ENCODE results near the gene SRRD.
A peak's percentile ranks its signal among the peaks of the same experiment; 100 is the strongest.

The SRRD gene

DNA sequence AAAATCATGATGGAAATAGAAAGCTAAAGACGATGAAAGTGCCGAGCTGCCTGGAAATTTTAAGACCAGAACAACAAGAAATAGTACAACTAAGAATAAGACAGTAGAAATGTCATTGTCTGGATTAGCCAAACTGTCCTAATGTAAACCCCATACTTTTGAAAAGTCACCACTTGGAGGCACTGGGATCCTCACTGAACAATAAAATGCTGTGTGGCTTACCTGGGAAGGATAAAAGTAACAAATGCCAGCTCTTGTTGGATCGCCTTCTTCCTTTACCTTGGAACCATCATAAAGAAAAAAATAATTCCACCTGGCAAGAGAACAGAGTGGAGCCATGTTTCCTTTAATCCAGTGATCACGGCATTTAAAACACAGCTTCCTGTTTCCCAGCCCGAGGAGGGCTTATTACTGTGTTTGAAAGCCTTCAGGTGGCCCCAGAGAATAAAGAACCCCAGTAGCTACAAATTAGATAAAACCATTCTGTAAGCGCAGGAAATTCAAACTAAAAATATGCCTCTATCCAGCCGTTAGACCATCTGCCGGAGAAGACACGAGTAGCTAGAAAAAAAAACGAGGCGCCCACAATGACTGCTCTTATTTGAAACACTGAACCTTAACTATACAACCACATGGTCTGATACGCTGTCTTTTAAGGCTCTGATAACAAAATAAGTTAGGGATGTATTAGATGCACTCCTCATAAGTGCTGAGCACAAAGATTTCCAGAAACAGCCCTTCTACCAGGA is 4.5 kb upstream of the SRRD start:
- peak overlapping the region; percentile 51 to 85 (median 62) for H3K27ac Mint-ChIP-seq
- H3K9me3 Mint-ChIP-seq: no peaks in the 10 kb centered on the region
- peak overlapping the region; percentile 31 to 68 (median 52) for H3K4me3 Mint-ChIP-seq
- no peaks in the 10 kb centered on the region for H3K27me3 Mint-ChIP-seq (ENCODE audit: low read depth)
- TF ChIP-seq, protein P1, sequence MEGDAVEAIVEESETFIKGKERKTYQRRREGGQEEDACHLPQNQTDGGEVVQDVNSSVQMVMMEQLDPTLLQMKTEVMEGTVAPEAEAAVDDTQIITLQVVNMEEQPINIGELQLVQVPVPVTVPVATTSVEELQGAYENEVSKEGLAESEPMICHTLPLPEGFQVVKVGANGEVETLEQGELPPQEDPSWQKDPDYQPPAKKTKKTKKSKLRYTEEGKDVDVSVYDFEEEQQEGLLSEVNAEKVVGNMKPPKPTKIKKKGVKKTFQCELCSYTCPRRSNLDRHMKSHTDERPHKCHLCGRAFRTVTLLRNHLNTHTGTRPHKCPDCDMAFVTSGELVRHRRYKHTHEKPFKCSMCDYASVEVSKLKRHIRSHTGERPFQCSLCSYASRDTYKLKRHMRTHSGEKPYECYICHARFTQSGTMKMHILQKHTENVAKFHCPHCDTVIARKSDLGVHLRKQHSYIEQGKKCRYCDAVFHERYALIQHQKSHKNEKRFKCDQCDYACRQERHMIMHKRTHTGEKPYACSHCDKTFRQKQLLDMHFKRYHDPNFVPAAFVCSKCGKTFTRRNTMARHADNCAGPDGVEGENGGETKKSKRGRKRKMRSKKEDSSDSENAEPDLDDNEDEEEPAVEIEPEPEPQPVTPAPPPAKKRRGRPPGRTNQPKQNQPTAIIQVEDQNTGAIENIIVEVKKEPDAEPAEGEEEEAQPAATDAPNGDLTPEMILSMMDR (IDR thresholded peaks at IDR 0.05; ENCODE audit: unreplicated experiment in 3 of 3): no peak
- peaks cover 33% of the 10 kb centered on the region for H3K36me3 Mint-ChIP-seq (ENCODE audit: low read depth)
- H3K4me1 Mint-ChIP-seq: peaks cover 51% of the 10 kb centered on the region

DNA sequence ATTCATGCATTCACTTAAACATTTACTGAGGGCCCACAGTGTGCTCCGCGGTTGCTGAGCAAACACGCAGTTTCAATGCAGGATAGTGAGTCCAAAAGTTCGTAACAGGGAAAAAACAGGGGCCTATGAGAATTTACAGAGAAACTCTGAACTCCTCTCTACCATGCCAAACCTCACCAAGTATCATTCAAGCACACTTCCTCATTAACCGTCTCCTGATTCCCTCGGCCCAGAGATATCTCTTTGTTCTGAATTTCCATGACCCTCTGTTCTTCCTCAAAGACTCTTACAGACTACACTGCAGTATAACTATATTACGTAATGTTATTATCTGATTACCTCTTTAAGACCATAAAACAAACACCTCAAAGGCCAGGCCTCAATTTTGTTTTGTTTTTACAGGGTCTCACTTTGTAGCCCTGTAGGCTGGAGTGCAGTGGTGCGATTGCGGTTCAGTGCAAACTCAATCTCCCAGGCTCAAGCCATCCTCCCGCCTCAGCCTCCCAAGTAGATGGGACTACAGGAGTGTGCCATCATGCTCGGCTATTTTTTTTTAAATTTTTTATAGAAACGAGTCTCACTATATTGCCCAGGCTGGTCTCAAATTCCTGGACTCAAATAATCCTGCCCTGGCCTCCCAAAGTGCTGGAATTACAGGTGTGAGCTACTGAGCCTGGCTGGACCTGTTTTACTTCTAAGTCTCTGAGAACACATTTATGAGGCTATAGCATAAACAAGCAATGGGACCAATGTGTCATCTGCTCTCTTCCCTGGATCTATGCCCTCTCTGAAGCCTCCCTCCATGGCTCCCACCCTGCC is 3.7 kb upstream of the SRRD start:
- TF ChIP-seq, protein P1 (IDR thresholded peaks at IDR 0.05; ENCODE audit: unreplicated experiment in 3 of 3): no peak
- Mint-ChIP-seq H3K36me3 (ENCODE audit: low read depth) (peaks cover 27% of the 10 kb centered on the region), H3K27ac (peak overlapping the region; percentile 51 to 85 (median 62)), H3K27me3 (ENCODE audit: low read depth) (no peaks in the 10 kb centered on the region), H3K9me3 (no peaks in the 10 kb centered on the region), H3K4me3 (peak overlapping the region; percentile 31 to 68 (median 52)), H3K4me1 (peaks cover 59% of the 10 kb centered on the region)

DNA sequence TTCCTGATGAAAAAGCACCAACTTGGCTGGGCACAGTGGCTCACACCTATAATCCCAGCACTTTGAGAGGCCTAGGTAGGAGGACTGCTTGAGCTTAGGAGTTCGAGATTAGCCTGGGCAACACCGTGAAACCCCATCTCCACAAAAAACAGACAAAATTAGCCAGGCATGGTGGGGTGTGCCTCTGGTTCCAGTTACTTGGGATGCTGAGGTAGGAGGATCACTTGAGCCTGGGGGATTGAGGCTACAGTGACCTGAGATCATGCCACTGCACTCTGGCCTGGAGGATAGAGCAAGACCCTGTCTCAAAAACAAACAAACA is 3.1 kb upstream of the SRRD start:
- no peak overlapping the region for H3K27ac Mint-ChIP-seq
- peaks cover 26% of the 10 kb centered on the region for H3K36me3 Mint-ChIP-seq (ENCODE audit: low read depth)
- TF ChIP-seq, protein P1 (IDR thresholded peaks at IDR 0.05; ENCODE audit: unreplicated experiment in 3 of 3): no peak
- peaks cover 64% of the 10 kb centered on the region for H3K4me1 Mint-ChIP-seq
- H3K9me3 Mint-ChIP-seq: no peaks in the 10 kb centered on the region
- peak overlapping the region; percentile 12 to 19 (median 17) for H3K4me3 Mint-ChIP-seq
- H3K27me3 Mint-ChIP-seq (ENCODE audit: low read depth): no peaks in the 10 kb centered on the region

DNA sequence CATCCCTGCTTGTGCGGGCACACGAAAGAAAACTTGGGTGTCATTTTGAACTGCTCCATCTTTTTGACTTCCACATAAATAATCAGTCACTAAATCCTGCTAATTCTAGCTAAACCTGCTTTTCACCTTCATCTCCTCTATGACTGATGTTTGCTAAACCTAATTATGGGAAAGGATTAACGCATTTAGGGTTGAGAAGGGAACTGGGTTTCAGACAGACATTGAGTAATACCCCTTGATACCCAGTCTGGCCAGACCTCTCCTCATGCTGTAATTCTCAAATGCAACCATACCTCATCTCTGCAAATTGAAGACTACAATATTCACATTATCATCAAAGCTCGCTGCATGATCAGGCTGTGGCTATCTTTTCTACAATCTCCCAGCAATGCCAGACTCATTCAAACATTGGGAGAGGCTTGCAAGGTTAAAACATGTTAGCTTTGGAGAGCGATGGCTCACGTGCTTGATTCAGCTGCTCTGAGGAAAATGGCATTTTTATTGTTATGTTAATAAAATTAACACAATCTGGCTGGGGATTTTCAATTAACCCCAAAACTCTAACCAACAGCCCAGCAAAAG is 2.5 kb upstream of the SRRD start:
- TF ChIP-seq, protein P1 (IDR thresholded peaks at IDR 0.05; ENCODE audit: unreplicated experiment in 3 of 3): no peak
- H3K36me3 Mint-ChIP-seq (ENCODE audit: low read depth): peaks cover 26% of the 10 kb centered on the region
- H3K27ac Mint-ChIP-seq: peak overlapping the region in 2 of 3 experiments; percentile 24 to 61
- H3K9me3 Mint-ChIP-seq: no peaks in the 10 kb centered on the region
- H3K4me1 Mint-ChIP-seq: peaks cover 71% of the 10 kb centered on the region
- no peaks in the 10 kb centered on the region for H3K27me3 Mint-ChIP-seq (ENCODE audit: low read depth)
- peak overlapping the region; percentile 8 to 34 (median 17) for H3K4me3 Mint-ChIP-seq

DNA sequence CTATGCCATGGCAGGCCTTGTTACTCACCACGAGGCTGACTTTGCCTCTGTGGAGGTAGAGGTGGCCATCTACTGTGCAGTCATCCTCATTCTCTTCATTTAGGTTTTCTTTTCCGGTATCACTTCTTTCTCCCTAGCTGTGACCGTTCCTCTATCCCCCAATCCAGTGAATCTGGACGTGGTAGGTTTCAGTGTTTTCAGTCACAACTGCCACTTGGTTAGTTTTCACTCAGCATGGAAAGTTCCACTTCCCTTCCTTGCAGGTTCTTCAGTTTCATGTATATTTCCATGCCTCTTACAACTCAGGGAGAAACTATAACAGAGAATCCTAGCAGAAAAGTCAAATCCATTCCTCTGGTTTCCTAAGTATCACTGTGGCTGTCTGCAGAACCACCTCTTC is 2.0 kb upstream of the SRRD start:
- H3K4me1 Mint-ChIP-seq: peaks cover 74% of the 10 kb centered on the region
- H3K36me3 Mint-ChIP-seq (ENCODE audit: low read depth): peaks cover 23% of the 10 kb centered on the region
- no peaks in the 10 kb centered on the region for H3K27me3 Mint-ChIP-seq (ENCODE audit: low read depth)
- TF ChIP-seq, protein P1 (IDR thresholded peaks at IDR 0.05; ENCODE audit: unreplicated experiment in 3 of 3): no peak
- H3K27ac Mint-ChIP-seq: peak overlapping the region; percentile 88 to 98 (median 98)
- no peaks in the 10 kb centered on the region for H3K9me3 Mint-ChIP-seq
- peak overlapping the region; percentile 90 to 97 (median 95) for H3K4me3 Mint-ChIP-seq
